ENCODE results near the gene IL13RA1.

DNA sequence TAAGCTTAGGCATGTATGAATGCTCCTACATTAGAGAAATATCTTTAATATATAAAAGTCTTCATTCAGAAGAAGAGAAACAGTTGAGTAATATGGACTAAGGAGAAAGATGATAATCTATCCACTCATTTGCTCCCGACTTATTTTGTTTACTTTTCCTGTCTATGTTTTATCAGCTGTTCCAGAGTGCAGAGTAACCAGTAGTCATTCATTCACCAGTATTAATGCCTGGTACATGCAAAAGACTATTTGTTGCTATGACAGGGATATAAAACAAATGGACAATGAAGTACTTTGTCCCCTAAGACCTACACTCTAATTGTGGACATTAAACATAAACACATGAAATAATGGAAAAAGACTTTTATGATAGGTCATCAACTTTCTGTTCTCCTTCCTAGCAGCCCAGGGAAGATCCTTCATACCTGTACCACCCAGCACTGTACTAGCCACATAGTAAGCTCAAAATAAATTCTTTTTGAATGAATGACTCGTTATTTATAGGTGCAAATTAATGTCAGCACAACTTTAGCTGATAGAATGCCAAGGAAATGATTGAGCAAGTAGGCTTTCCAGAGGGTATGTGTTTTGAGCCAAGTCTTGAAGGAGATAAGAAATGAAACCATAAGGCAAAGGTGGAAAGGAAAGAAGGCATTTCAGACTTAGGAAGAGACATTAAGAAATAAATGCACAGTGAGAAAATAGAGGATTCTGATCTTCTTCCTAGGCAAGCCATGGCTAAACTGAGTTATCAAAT lies 45.0 kb upstream of the IL13RA1 start:
- TF ChIP-seq, protein P1, sequence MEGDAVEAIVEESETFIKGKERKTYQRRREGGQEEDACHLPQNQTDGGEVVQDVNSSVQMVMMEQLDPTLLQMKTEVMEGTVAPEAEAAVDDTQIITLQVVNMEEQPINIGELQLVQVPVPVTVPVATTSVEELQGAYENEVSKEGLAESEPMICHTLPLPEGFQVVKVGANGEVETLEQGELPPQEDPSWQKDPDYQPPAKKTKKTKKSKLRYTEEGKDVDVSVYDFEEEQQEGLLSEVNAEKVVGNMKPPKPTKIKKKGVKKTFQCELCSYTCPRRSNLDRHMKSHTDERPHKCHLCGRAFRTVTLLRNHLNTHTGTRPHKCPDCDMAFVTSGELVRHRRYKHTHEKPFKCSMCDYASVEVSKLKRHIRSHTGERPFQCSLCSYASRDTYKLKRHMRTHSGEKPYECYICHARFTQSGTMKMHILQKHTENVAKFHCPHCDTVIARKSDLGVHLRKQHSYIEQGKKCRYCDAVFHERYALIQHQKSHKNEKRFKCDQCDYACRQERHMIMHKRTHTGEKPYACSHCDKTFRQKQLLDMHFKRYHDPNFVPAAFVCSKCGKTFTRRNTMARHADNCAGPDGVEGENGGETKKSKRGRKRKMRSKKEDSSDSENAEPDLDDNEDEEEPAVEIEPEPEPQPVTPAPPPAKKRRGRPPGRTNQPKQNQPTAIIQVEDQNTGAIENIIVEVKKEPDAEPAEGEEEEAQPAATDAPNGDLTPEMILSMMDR (conservative IDR thresholded peaks at IDR 0.05) = no peak
- no peak for TF ChIP-seq ZFX (IDR thresholded peaks at IDR 0.05)

Measured in C4-2B (cell line).